Trophoblast cell (in vitro differentiated cells and primary cell): Measurements from ENCODE around the gene MGA.

ENCODE experiments used
- DNase-seq, 2 donors: peaks; one replicate each; pipeline ENCODE4 v3.0.0-alpha.2; 2016
- H2AFZ ChIP-seq: 2 replicates; pipeline ENCODE4 v1.6.1; 2013; ENCODE audit warnings: low read length, moderate library complexity, mild to moderate bottlenecking; ENCODE audit not compliant: insufficient read depth, poor library complexity
- H2AK5ac ChIP-seq: 2 replicates; pipeline ENCODE4 v1.6.1; 2013; ENCODE audit warnings: mild to moderate bottlenecking, low read length
- H2BK120ac ChIP-seq: 2 replicates; pipeline ENCODE4 v1.6.1; 2013; ENCODE audit warnings: low read length, mild to moderate bottlenecking, moderate library complexity; ENCODE audit not compliant: insufficient read depth, poor library complexity
- H2BK12ac ChIP-seq: 2 replicates; pipeline ENCODE4 v1.6.1; 2013; ENCODE audit warnings: mild to moderate bottlenecking, low read length, moderate library complexity
- H2BK5ac ChIP-seq: 2 replicates; pipeline ENCODE4 v1.6.1; 2013; ENCODE audit warnings: low read length, low read depth, moderate library complexity, mild to moderate bottlenecking; ENCODE audit not compliant: poor library complexity
- H3K14ac ChIP-seq: 2 replicates; pipeline ENCODE4 v1.6.1; 2013; ENCODE audit warnings: mild to moderate bottlenecking, low read length
- H3K18ac ChIP-seq: 2 replicates; pipeline ENCODE4 v1.6.1; 2013; ENCODE audit warnings: mild to moderate bottlenecking, low read length
- H3K23ac ChIP-seq: 2 replicates; pipeline ENCODE4 v1.6.1; 2013; ENCODE audit warnings: low read length
- H3K27ac ChIP-seq: 2 replicates; pipeline ENCODE4 v1.5.1; 2013; ENCODE audit warnings: low read depth, mild to moderate bottlenecking, inconsistent platforms, low read length, moderate library complexity
- H3K27me3 ChIP-seq: 2 replicates; pipeline ENCODE4 v1.6.1; 2013; ENCODE audit warnings: inconsistent platforms, mild to moderate bottlenecking, low read length, moderate library complexity; ENCODE audit not compliant: insufficient read depth
- H3K36me3 ChIP-seq, 2 experiments: 1 replicate in 1 of 2; 2 replicates in 1 of 2; pipeline ENCODE4 v1.6.1; 2013; ENCODE audit warnings: low read length in 2 of 2, mild to moderate bottlenecking in 2 of 2, moderate library complexity in 1 of 2; ENCODE audit not compliant: insufficient read depth in 2 of 2, control insufficient read depth in 1 of 2
- H3K4ac ChIP-seq: 2 replicates; pipeline ENCODE4 v1.6.1; 2013; ENCODE audit warnings: low read depth, mild to moderate bottlenecking, low read length, moderate library complexity
- H3K4me1 ChIP-seq, 2 experiments: 1 replicate in 1 of 2; 2 replicates in 1 of 2; pipeline ENCODE4 v1.6.1; 2013; ENCODE audit warnings: low read length in 2 of 2, mild to moderate bottlenecking in 2 of 2, moderate library complexity in 1 of 2; ENCODE audit not compliant: insufficient read depth in 2 of 2, control insufficient read depth in 1 of 2
- H3K4me2 ChIP-seq: 2 replicates; pipeline ENCODE4 v1.6.1; 2013; ENCODE audit warnings: inconsistent platforms, mild to moderate bottlenecking, low read length, moderate library complexity
- H3K4me3 ChIP-seq: 2 replicates; pipeline ENCODE4 v1.5.1; 2013; ENCODE audit warnings: mild to moderate bottlenecking, low read depth, low read length, inconsistent platforms
- H3K79me1 ChIP-seq: one replicate; pipeline ENCODE4 v1.6.1; 2013; ENCODE audit warnings: low read length
- H3K79me2 ChIP-seq: 2 replicates; pipeline ENCODE4 v1.6.1; 2013; ENCODE audit warnings: low read length, mild to moderate bottlenecking; ENCODE audit not compliant: control insufficient read depth, insufficient read depth, poor library complexity
- H3K9ac ChIP-seq: 2 replicates; pipeline ENCODE4 v1.6.1; 2013; ENCODE audit warnings: mild to moderate bottlenecking, low read length
- H3K9me3 ChIP-seq: 2 replicates; pipeline ENCODE4 v1.6.1; 2013; ENCODE audit warnings: low read depth, mild to moderate bottlenecking, control low read depth, inconsistent platforms, low read length; ENCODE audit not compliant: insufficient read depth
- H4K12ac ChIP-seq: 2 replicates; pipeline ENCODE4 v1.6.1; 2013; ENCODE audit warnings: low read depth, mild to moderate bottlenecking, low read length, moderate library complexity
- H4K8ac ChIP-seq: 2 replicates; pipeline ENCODE4 v1.6.1; 2013; ENCODE audit warnings: low read depth, mild to moderate bottlenecking, low read length, moderate library complexity
- H4K91ac ChIP-seq: one replicate; pipeline ENCODE4 v1.6.1; 2013; ENCODE audit warnings: low read depth, mild to moderate bottlenecking, low read length, moderate library complexity
- WGBS: extraction: QIAGEN DNeasy Blood & Tissue Kit; methylation state at CpG from one replicate; pipeline ENCODE4 v1.1.7; 2013; ENCODE audit warnings: missing lambda C conversion rate; ENCODE audit not compliant: insufficient read length, insufficient coverage; ENCODE audit errors: extremely low coverage; 5-methylcytosine and 5-hydroxymethylcytosine counted together

Gene MGA

DNA sequence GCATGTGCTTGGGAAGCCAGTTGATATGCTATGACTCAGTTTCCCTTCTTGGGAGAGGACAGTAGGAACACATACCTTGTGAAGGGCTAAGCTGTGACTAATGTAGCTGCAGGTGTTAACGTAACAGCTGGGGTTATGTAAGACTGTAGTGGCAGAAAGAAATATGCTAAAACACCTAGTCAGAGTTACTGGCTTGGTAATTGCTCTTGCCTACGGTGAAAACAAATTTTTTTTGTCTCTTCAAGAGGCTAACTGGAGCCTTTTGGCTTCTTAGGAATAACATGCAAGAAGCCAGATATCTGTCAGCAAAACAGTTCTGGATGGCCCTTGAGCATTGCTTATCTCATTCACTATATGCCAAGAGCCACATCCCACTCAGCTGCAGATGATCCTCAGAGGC, 115.4 kb downstream of the MGA start:
- WGBS: no CpG with 5 or more reads among the region's 2 CpGs

DNA sequence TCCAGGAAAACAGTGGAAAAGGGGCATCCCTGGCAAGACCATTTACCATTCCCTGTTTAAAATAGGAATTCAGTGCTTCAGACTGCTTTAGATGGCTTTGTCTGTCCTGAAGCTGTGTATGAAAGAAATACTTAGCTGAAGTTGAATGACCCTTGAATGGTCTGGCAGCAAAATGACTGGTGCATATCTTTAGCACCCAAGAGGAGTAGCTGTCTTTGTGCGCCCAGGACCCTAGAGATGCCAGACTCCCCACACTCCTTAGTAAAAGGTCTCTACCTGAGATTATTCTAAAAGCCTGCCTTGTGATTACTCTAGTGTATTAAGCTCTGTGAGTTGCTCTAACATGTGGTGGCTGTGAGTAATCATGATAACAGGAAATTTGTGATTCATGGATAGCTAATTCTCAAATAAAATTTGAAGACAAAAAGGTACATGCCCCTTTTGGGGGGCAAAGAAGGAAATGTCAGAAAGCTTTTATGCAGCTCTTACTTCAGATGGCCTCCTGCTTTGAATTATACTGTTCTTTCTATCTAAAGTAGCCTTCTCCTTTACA, 117.3 kb downstream of the MGA start:
- no CpG with 5 or more reads among the region's 1 CpG for WGBS
- no peak overlapping the region for H2BK12ac ChIP-seq
- H3K9me3 ChIP-seq: no peaks in the 10 kb centered on the region
- no peak overlapping the region for H4K12ac ChIP-seq
- H2AK5ac ChIP-seq: no peak overlapping the region
- H3K4ac ChIP-seq: no peak overlapping the region
- H3K36me3 ChIP-seq: peaks cover 0 to 1% of the 10 kb centered on the region in 2 experiments
- no peak overlapping the region for H3K14ac ChIP-seq
- H3K79me1 ChIP-seq: peaks cover 13% of the 10 kb centered on the region
- no peak overlapping the region for H3K27ac ChIP-seq
- no peak overlapping the region for H3K23ac ChIP-seq
- no peaks in the 10 kb centered on the region for H3K27me3 ChIP-seq
- no peak overlapping the region for H2BK5ac ChIP-seq
- H3K4me3 ChIP-seq: no peak overlapping the region
- H2AFZ ChIP-seq: no peak overlapping the region
- no peak overlapping the region for H4K91ac ChIP-seq
- peaks cover 2 to 17% of the 10 kb centered on the region in 2 experiments for H3K4me1 ChIP-seq
- peaks cover 5% of the 10 kb centered on the region for H3K79me2 ChIP-seq
- no peak overlapping the region for H3K4me2 ChIP-seq
- no peak overlapping the region for H4K8ac ChIP-seq
- DNase-seq: no peak
- H2BK120ac ChIP-seq: no peak overlapping the region
- H3K9ac ChIP-seq: no peak overlapping the region
- H3K18ac ChIP-seq: no peak overlapping the region

More for the DNA sequence above, 115.4 kb downstream of the MGA start:
- Histone ChIP-seq H3K4ac (no peak overlapping the region), H4K8ac (no peak overlapping the region), H3K79me2 (peaks cover 5% of the 10 kb centered on the region), H3K14ac (no peak overlapping the region), H3K23ac (no peak overlapping the region), H2AK5ac (no peak overlapping the region), H3K27ac (no peak overlapping the region), H4K91ac (no peak overlapping the region), H2AFZ (no peak overlapping the region), H3K36me3 (peaks cover 0 to 2% of the 10 kb centered on the region in 2 experiments), H4K12ac (no peak overlapping the region), H3K9me3 (no peaks in the 10 kb centered on the region), H3K27me3 (no peaks in the 10 kb centered on the region), H3K9ac (no peak overlapping the region), H3K4me2 (peak overlapping the region; percentile 80), H2BK5ac (no peak overlapping the region), H2BK12ac (no peak overlapping the region), H2BK120ac (no peak overlapping the region), H3K79me1 (peaks cover 13% of the 10 kb centered on the region), H3K4me1 (peaks cover 2 to 17% of the 10 kb centered on the region in 2 experiments), H3K4me3 (no peak overlapping the region), H3K18ac (no peak overlapping the region)
- DNase-seq: peak; percentile 73 to 86

DNA sequence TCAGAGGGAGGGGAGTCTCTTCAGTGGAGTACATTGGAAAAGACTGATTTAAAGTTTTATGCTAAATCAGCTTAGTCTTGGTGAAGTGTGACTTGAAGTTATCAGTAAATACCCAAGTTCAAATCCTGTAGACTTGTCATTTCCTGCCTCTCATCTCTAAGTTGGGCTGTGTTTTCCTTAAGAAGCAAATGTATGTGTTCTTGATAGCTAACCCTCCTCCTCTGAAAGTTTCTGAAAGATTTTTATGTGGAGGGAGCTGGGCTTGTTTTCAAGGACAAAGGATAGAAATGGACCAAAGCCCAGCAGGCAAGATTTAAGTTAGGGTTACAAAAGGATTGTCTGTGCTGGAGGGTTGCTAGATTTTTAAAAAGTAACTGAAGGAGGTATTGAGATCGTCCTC, 118.3 kb downstream of the MGA start:
- WGBS: no CpG with 5 or more reads among the region's 1 CpG
- peaks cover 2 to 18% of the 10 kb centered on the region in 2 experiments for H3K4me1 ChIP-seq

DNA sequence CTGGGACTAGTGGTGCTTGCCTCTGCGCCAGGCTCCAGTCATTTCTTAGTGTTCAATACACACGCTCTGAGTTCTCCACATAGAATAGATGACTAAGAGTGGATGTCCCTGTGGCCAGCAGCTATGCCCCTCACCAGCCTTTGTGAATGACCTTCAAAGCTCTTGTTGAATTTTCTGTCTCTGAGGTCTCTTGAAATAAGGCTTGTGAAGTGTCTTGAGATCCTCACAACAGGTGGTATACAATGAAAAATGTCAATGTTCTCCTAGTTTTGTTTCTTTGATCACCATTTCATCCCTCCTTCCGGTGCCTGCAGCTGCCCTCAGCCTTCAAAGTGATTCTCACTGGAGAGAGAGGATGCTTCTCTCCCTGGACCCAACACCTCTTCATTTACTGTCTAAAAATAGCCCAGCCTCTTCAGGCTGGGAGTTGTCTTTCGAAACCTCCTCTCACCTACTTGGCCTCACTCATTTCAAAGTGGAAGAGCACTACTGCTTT, 119.5 kb downstream of the MGA start:
- Histone ChIP-seq H4K12ac (no peak overlapping the region), H3K36me3 (peaks cover 0 to 3% of the 10 kb centered on the region in 2 experiments), H3K18ac (no peak overlapping the region), H3K9ac (no peak overlapping the region), H2BK5ac (no peak overlapping the region), H3K4me3 (no peak overlapping the region), H2BK120ac (no peak overlapping the region), H3K79me2 (peaks cover under 1% of the 10 kb centered on the region), H3K27me3 (no peaks in the 10 kb centered on the region), H3K14ac (no peak overlapping the region), H3K79me1 (peaks cover 4% of the 10 kb centered on the region), H2AFZ (no peak overlapping the region), H2AK5ac (no peak overlapping the region), H3K23ac (no peak overlapping the region), H4K8ac (no peak overlapping the region), H3K9me3 (no peaks in the 10 kb centered on the region), H3K4me2 (no peak overlapping the region), H3K27ac (no peak overlapping the region), H3K4ac (no peak overlapping the region), H2BK12ac (no peak overlapping the region), H4K91ac (no peak overlapping the region), H3K4me1 (peaks cover 2 to 15% of the 10 kb centered on the region in 2 experiments)
- no peak for DNase-seq
- no CpG with 5 or more reads among the region's 4 CpGs for WGBS

More for the DNA sequence above, 118.3 kb downstream of the MGA start:
- Histone ChIP-seq H3K23ac (no peak overlapping the region), H3K79me2 (peaks cover 5% of the 10 kb centered on the region), H3K36me3 (peaks cover 0 to 1% of the 10 kb centered on the region in 2 experiments), H3K79me1 (peaks cover 13% of the 10 kb centered on the region), H3K4me3 (no peak overlapping the region), H4K91ac (no peak overlapping the region), H3K9ac (no peak overlapping the region), H2BK12ac (no peak overlapping the region), H4K12ac (no peak overlapping the region), H3K18ac (no peak overlapping the region), H3K4ac (no peak overlapping the region), H2BK5ac (no peak overlapping the region), H4K8ac (no peak overlapping the region), H3K9me3 (no peaks in the 10 kb centered on the region), H3K27ac (no peak overlapping the region), H2AFZ (no peak overlapping the region), H3K14ac (no peak overlapping the region), H3K27me3 (no peaks in the 10 kb centered on the region), H2BK120ac (no peak overlapping the region), H3K4me2 (no peak overlapping the region), H2AK5ac (no peak overlapping the region)
- no peak for DNase-seq
